ENCODE measurements around the gene THADA.

Gene THADA

GRCh38 chr2:43325107-43325811 is 270.6 kb downstream of the THADA start:
- DNase-seq (ENCODE audit: low spot score) = no peak

GRCh38 chr2:43324259-43325106 is 271.4 kb downstream of the THADA start:
- DNase-seq (ENCODE audit: low spot score) = no peak

GRCh38 chr2:43323857-43324256 is 272.0 kb downstream of the THADA start:
- DNase-seq (ENCODE audit: low spot score) = no peak

GRCh38 chr2:43321446-43321845 is 274.4 kb downstream of the THADA start:
- no peak for DNase-seq (ENCODE audit: low spot score)

- DNase-seq (ENCODE audit: low spot score) = no peak
Observed at GRCh38 chr2:43319541-43319940, 276.3 kb downstream of the THADA start.

GRCh38 chr2:43318791-43319190 is 277.0 kb downstream of the THADA start:
- DNase-seq (ENCODE audit: low spot score) = no peak

- DNase-seq (ENCODE audit: low spot score) = no peak
Observed at GRCh38 chr2:43317680-43318079, 278.2 kb downstream of the THADA start.

- DNase-seq (ENCODE audit: low spot score) = no peak
Observed at GRCh38 chr2:43317194-43317593, 278.6 kb downstream of the THADA start.

- no peak for DNase-seq (ENCODE audit: low spot score)
Observed at GRCh38 chr2:43315482-43315881, 280.4 kb downstream of the THADA start.

- DNase-seq (ENCODE audit: low spot score) = no peak
Observed at GRCh38 chr2:43314299-43314927, 281.4 kb downstream of the THADA start.

- no peak for DNase-seq (ENCODE audit: low spot score)
Observed at GRCh38 chr2:43313642-43314017, 282.2 kb downstream of the THADA start.

- no peak for DNase-seq (ENCODE audit: low spot score)
Observed at GRCh38 chr2:43312755-43313641, 282.8 kb downstream of the THADA start.

GRCh38 chr2:43311276-43311675 is 284.6 kb downstream of the THADA start:
- no peak for DNase-seq (ENCODE audit: low spot score)

- DNase-seq (ENCODE audit: low spot score) = no peak
Observed at GRCh38 chr2:43309935-43310334, 285.9 kb downstream of the THADA start.

- no peak for DNase-seq (ENCODE audit: low spot score)
Observed at GRCh38 chr2:43307973-43308372, 287.9 kb downstream of the THADA start.

GRCh38 chr2:43307046-43307445 is 288.8 kb downstream of the THADA start:
- no peak for DNase-seq (ENCODE audit: low spot score)

- DNase-seq (ENCODE audit: low spot score) = no peak
Observed at GRCh38 chr2:43306197-43306596, 289.6 kb downstream of the THADA start.

- no peak for DNase-seq (ENCODE audit: low spot score)
Observed at GRCh38 chr2:43305517-43305916, 290.3 kb downstream of the THADA start.

- DNase-seq (ENCODE audit: low spot score) = no peak
Observed at GRCh38 chr2:43305012-43305411, 290.8 kb downstream of the THADA start.

GRCh38 chr2:43303889-43304288 is 291.9 kb downstream of the THADA start:
- no peak for DNase-seq (ENCODE audit: low spot score)

GRCh38 chr2:43302961-43303494 is 292.8 kb downstream of the THADA start:
- DNase-seq (ENCODE audit: low spot score) = no peak
